ENCODE measurements around the gene TUBGCP5.

Gene TUBGCP5

GRCh38 chr15:22951031-22951380, 88.4 kb downstream of the TUBGCP5 start:
- Histone ChIP-seq H3K27me3 (ENCODE audit: control insufficient read depth, low read length) (peaks cover 18% of the 10 kb centered on the region), H3F3A (ENCODE audit: control insufficient read depth, insufficient read depth) (no peaks in the 10 kb centered on the region), H3K9me2 (replicated peaks; ENCODE audit: control insufficient read depth, low read length) (no peaks in the 10 kb centered on the region), H3K27ac (ENCODE audit: low read depth, low read length) (no peak overlapping the region), H3K79me2 (ENCODE audit: control insufficient read depth, low read length) (no peaks in the 10 kb centered on the region), H3K4me2 (ENCODE audit: low read length) (no peak overlapping the region), H4K20me1 (ENCODE audit: control insufficient read depth, insufficient read depth, low read depth, low read length) (no peaks in the 10 kb centered on the region), H3K4me3 (ENCODE audit: low read length) (no peak overlapping the region), H3K9me3 (ENCODE audit: control insufficient read depth, insufficient read depth, low read length) (no peaks in the 10 kb centered on the region), H3K4me1 (ENCODE audit: control insufficient read depth, low read length) (peaks cover 5% of the 10 kb centered on the region; the same call in 1 of the 2 replicates), H3K36me3 (ENCODE audit: control insufficient read depth, low read length) (no peaks in the 10 kb centered on the region)
- TF ChIP-seq CTCF (IDR thresholded peaks at IDR 0.05; ENCODE audit: low read depth, low read length, poor library complexity, severe bottlenecking) (no peak), EZH2phosphoT487 (IDR thresholded peaks at IDR 0.05; ENCODE audit: borderline replicate concordance, low read length) (no peak)

GRCh38 chr15:22950256-22950990, 88.9 kb downstream of the TUBGCP5 start:
- Histone ChIP-seq H3K9me3 (ENCODE audit: control insufficient read depth, insufficient read depth, low read length) (no peaks in the 10 kb centered on the region), H3K9me2 (replicated peaks; ENCODE audit: control insufficient read depth, low read length) (no peaks in the 10 kb centered on the region), H3K4me1 (ENCODE audit: control insufficient read depth, low read length) (peaks cover 5% of the 10 kb centered on the region; the same call in 1 of the 2 replicates), H3F3A (ENCODE audit: control insufficient read depth, insufficient read depth) (no peaks in the 10 kb centered on the region), H3K4me3 (ENCODE audit: low read length) (no peak overlapping the region), H3K27me3 (ENCODE audit: control insufficient read depth, low read length) (peaks cover 18% of the 10 kb centered on the region), H3K36me3 (ENCODE audit: control insufficient read depth, low read length) (no peaks in the 10 kb centered on the region), H4K20me1 (ENCODE audit: control insufficient read depth, insufficient read depth, low read depth, low read length) (no peaks in the 10 kb centered on the region), H3K79me2 (ENCODE audit: control insufficient read depth, low read length) (no peaks in the 10 kb centered on the region), H3K4me2 (ENCODE audit: low read length) (no peak overlapping the region), H3K27ac (ENCODE audit: low read depth, low read length) (no peak overlapping the region)
- TF ChIP-seq EZH2phosphoT487 (IDR thresholded peaks at IDR 0.05; ENCODE audit: borderline replicate concordance, low read length): no peak
- no peak for TF ChIP-seq CTCF (IDR thresholded peaks at IDR 0.05; ENCODE audit: low read depth, low read length, poor library complexity, severe bottlenecking)

Data from DOHH2 (cell line).